GM21528 (cell line): ENCODE data around the gene ASTN2.
A peak's percentile ranks its signal among the peaks of the same experiment; 100 is the strongest.
"Not testable (repeated sequence)": the region's sequence is repeated elsewhere in the genome, so short reads cannot be mapped to it uniquely, and the experiment has no call there.

Experiments used
- ATAC-seq: cut with Tn5 transposase; IDR thresholded peaks from one replicate; pipeline ENCODE4 v1.9.1; 2021; ENCODE audit warnings: mild to moderate bottlenecking, moderate library complexity; ENCODE audit not compliant: unreplicated experiment, low FRiP score

Gene ASTN2

GRCh38 chr9:117088140-117088539 is 326.7 kb downstream of the ASTN2 start:
- no peak for ATAC-seq

- ATAC-seq: no peak
Observed at GRCh38 chr9:117084221-117084620, 330.6 kb downstream of the ASTN2 start.

GRCh38 chr9:117083559-117083958 is 331.3 kb downstream of the ASTN2 start:
- no peak for ATAC-seq

GRCh38 chr9:117081641-117082317 is 333.1 kb downstream of the ASTN2 start:
- ATAC-seq: no peak

GRCh38 chr9:117080765-117081390 is 334.0 kb downstream of the ASTN2 start:
- no peak for ATAC-seq

- ATAC-seq: no peak
Observed at GRCh38 chr9:117076571-117077290, 338.1 kb downstream of the ASTN2 start.

- no peak for ATAC-seq
Observed at GRCh38 chr9:117075636-117076035, 339.2 kb downstream of the ASTN2 start.

GRCh38 chr9:117074784-117075520 is 339.9 kb downstream of the ASTN2 start:
- ATAC-seq: no peak

GRCh38 chr9:117074342-117074662 is 340.6 kb downstream of the ASTN2 start:
- no peak for ATAC-seq

- ATAC-seq: no peak
Observed at GRCh38 chr9:117073539-117074341, 341.1 kb downstream of the ASTN2 start.

GRCh38 chr9:117073071-117073470 is 341.8 kb downstream of the ASTN2 start:
- no peak for ATAC-seq

- no peak for ATAC-seq
Observed at GRCh38 chr9:117072216-117072615, 342.6 kb downstream of the ASTN2 start.

- ATAC-seq: not testable (repeated sequence)
Observed at GRCh38 chr9:117071673-117072207, 343.1 kb downstream of the ASTN2 start.

GRCh38 chr9:117063721-117064471 is 351.0 kb downstream of the ASTN2 start:
- ATAC-seq: no peak

- no peak for ATAC-seq
Observed at GRCh38 chr9:117060963-117061362, 353.9 kb downstream of the ASTN2 start.

GRCh38 chr9:117050007-117050406 is 364.9 kb downstream of the ASTN2 start:
- ATAC-seq: no peak

- ATAC-seq: peak; percentile 80
Observed at GRCh38 chr9:117046666-117047327, 368.1 kb downstream of the ASTN2 start.

- no peak for ATAC-seq
Observed at GRCh38 chr9:117044241-117044640, 370.6 kb downstream of the ASTN2 start.

GRCh38 chr9:117043159-117043558 is 371.7 kb downstream of the ASTN2 start:
- ATAC-seq: no peak
